Activated T-cell treated with anti-CD3 and anti-CD28 coated beads, Interleukin-2, amount 50 U/mL, for 72 hours (primary cell): Measurements from ENCODE around the gene TRAPPC3L. TPM values are rescaled to one million over a fixed set of nuclear protein-coding genes. Genes with fewer than 3 reads are reported as not detected.
"Not testable (repeated sequence)": the region's sequence is repeated elsewhere in the genome, so short reads cannot be mapped to it uniquely, and the experiment has no call there.

ENCODE experiments used
- ATAC-seq, 2 donors: fragments of 150-1000 bp; cut with Tn5 transposase; replicated peaks in 1 of 2; 2 replicates each; pipeline ENCODE4 v1.10.0; 2021; ENCODE audit warnings: moderate library complexity in 2 of 2, mild to moderate bottlenecking in 1 of 2
- DNase-seq, 2 donors: peaks; one replicate each; pipeline ENCODE4 v3.0.0; 2021 to 2022; ENCODE audit warnings: mixed read lengths in 1 of 2
- H3K27ac Mint-ChIP-seq: one replicate; pipeline ENCODE4 v1.8.0; 2022; ENCODE audit warnings: mild to moderate bottlenecking, moderate library complexity, mixed read lengths
- H3K27me3 Mint-ChIP-seq: one replicate; pipeline ENCODE4 v1.8.0; 2022; ENCODE audit warnings: low read depth, mixed read lengths
- H3K36me3 Mint-ChIP-seq, 2 donors: one replicate each; pipeline ENCODE4 v1.8.0; 2022; ENCODE audit warnings: mixed read lengths in 2 of 2, mild to moderate bottlenecking in 1 of 2; ENCODE audit not compliant: insufficient read depth in 2 of 2
- H3K4me1 Mint-ChIP-seq: one replicate; pipeline ENCODE4 v1.8.0; 2022; ENCODE audit warnings: low read depth, mixed read lengths
- H3K4me3 Mint-ChIP-seq, 2 donors: one replicate each; pipeline ENCODE4 v1.8.0; 2022; ENCODE audit warnings: mild to moderate bottlenecking in 2 of 2, mixed read lengths in 2 of 2, moderate library complexity in 2 of 2
- H3K9me3 Mint-ChIP-seq, 2 donors: one replicate each; pipeline ENCODE4 v1.8.0; 2022; ENCODE audit warnings: mixed read lengths in 2 of 2
- total RNA-seq, 2 donors: library from RNA; stranded (reverse); gene quantifications; one replicate each; pipeline ENCODE4 v1.2.3, GENCODE V29; 2022

The TRAPPC3L gene
- total RNA-seq, 2 donors from 2014 or later, result not detected

- Mint-ChIP-seq H3K27me3 (peaks cover 10% of the 10 kb centered on the region), H3K9me3 (peaks cover 0 to 1% of the 10 kb centered on the region in 2 donors), H3K4me3 (no peak overlapping the region), H3K27ac (no peak overlapping the region), H3K36me3 (no peaks in the 10 kb centered on the region), H3K4me1 (no peaks in the 10 kb centered on the region)
- ATAC-seq, result no peak
- no peak for DNase-seq
These were observed 26.7 kb downstream of the TRAPPC3L start for GRCh38 chr6:116518621-116519368.

DNA sequence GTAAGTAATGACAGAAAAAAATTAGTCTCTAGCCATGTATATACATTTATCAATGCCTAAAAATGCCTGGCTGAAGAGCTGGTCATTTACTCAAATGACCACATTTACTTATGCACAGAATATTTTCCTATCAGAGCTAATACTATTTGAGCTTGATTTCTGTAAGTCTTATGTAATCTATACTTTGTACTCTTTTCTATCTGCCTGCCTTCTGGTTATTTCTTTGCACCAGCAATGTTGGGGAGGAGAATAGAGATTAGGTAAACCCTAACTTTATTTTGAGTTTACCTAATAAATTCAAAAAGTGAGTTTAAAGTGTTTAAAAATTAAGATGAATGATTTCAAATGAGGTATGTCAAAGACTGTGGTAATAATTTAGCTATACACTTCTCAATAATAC lies 30.3 kb downstream of the TRAPPC3L start:
- Mint-ChIP-seq H3K36me3 (no peaks in the 10 kb centered on the region), H3K4me3 (no peak overlapping the region), H3K4me1 (no peaks in the 10 kb centered on the region), H3K27ac (no peak overlapping the region), H3K9me3 (no peaks in the 10 kb centered on the region), H3K27me3 (peaks cover 10% of the 10 kb centered on the region)
- no peak for DNase-seq
- ATAC-seq, result no peak

DNA sequence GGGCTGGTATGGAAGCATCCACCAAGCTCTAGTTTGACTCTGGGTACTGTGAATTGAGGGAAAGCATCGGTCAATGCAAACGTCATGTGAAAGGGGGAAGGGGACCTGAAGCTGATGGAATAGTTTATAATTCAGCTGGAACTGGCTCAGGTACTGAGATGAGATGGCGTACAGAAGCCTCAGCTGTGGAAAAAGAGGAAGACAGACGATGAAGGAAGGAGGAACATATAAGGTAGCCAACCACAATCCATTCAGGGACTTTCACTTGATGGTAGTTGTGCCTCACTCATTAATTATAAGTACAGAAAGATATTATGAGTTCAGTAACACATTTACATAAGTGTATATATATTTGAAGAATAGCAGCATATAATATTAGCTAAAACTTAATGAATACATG lies 31.4 kb downstream of the TRAPPC3L start:
- Mint-ChIP-seq H3K36me3 (no peaks in the 10 kb centered on the region), H3K27ac (no peak overlapping the region), H3K4me3 (no peak overlapping the region), H3K9me3 (no peaks in the 10 kb centered on the region), H3K4me1 (no peaks in the 10 kb centered on the region), H3K27me3 (peaks cover 10% of the 10 kb centered on the region)
- no peak for DNase-seq
- ATAC-seq, result no peak

- H3K36me3 Mint-ChIP-seq, result no peaks in the 10 kb centered on the region
- H3K4me1 Mint-ChIP-seq, result no peaks in the 10 kb centered on the region
- H3K4me3 Mint-ChIP-seq, result no peak overlapping the region
- no peak for ATAC-seq
- H3K9me3 Mint-ChIP-seq, result no peaks in the 10 kb centered on the region
- no peak overlapping the region for H3K27ac Mint-ChIP-seq
- no peak for DNase-seq
- H3K27me3 Mint-ChIP-seq, result peaks cover 5% of the 10 kb centered on the region
These were observed 32.1 kb downstream of the TRAPPC3L start for GRCh38 chr6:116513224-116513875.

- no peak for DNase-seq
- Mint-ChIP-seq H3K4me3 (no peak overlapping the region), H3K4me1 (no peaks in the 10 kb centered on the region), H3K27me3 (no peaks in the 10 kb centered on the region), H3K9me3 (no peaks in the 10 kb centered on the region), H3K27ac (no peak overlapping the region), H3K36me3 (no peaks in the 10 kb centered on the region)
- no peak for ATAC-seq
These were observed 32.8 kb downstream of the TRAPPC3L start for GRCh38 chr6:116512734-116513133.

DNA sequence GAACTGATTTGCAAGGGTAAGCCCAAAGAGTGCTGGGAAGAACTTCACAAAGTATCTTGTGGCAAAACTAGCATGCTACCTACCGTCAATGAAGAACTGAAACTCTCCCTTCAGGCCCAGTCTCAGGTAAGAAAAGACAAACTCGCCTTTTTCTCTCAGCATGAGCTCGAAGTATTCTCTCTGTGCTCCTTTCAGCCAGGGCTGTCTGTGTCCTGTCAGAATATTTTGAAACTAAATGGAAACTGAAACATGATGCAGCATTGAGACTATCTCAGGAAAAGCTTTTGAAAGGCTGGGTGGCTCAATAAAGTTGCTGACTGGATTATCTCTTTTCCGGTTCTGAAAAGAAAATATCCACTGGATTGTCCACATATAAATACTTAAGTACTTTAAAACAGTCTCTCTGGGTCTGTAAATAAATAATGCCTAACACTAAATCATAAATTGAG lies 33.3 kb downstream of the TRAPPC3L start:
- H3K4me3 Mint-ChIP-seq, result no peak overlapping the region
- H3K9me3 Mint-ChIP-seq, result no peaks in the 10 kb centered on the region
- no peaks in the 10 kb centered on the region for H3K36me3 Mint-ChIP-seq
- H3K27me3 Mint-ChIP-seq, result no peaks in the 10 kb centered on the region
- ATAC-seq (no peak), DNase-seq (no peak)
- H3K4me1 Mint-ChIP-seq, result no peaks in the 10 kb centered on the region
- H3K27ac Mint-ChIP-seq, result no peak overlapping the region

- Mint-ChIP-seq H3K4me1 (no peaks in the 10 kb centered on the region), H3K27ac (no peak within 1 kb of the TSS)
These were observed 33.9 kb downstream of the TRAPPC3L start, which contains the start of gene CALHM5 for GRCh38 chr6:116511424-116512110. CALHM5 (plus strand) TSS chr6:116511639; CDS start chr6:116511697, 58 bp downstream.

DNA sequence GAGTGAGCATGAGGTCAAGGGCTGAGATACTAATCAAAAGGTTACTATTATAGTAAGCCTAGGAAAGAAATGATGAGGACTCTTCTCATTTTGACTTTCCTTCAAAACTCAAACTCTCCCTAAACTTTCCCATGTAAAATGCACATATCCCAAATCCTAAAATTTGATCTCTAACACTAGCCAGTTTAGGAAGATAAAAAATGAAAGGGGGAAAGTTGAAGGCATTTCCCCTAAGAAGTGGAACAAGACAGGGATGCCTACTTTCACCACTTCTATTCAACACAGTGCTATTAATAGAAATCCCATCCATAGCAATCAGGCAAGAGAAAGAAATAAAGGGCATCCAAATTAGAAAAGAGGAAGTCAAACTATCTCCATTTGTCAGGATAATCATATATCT lies 37.0 kb downstream of the TRAPPC3L start:
- no peak for ATAC-seq
- H3K4me3 Mint-ChIP-seq, result no peak overlapping the region
- H3K27me3 Mint-ChIP-seq, result peaks cover 13% of the 10 kb centered on the region
- H3K9me3 Mint-ChIP-seq, result peaks cover 6 to 9% of the 10 kb centered on the region in 2 donors
- H3K36me3 Mint-ChIP-seq, result peaks cover 4 to 11% of the 10 kb centered on the region in 2 donors
- H3K27ac Mint-ChIP-seq, result no peak overlapping the region
- no peaks in the 10 kb centered on the region for H3K4me1 Mint-ChIP-seq
- no peak for DNase-seq

More at GRCh38 chr6:116511424-116512110, 33.9 kb downstream of the TRAPPC3L start, which contains the start of gene CALHM5:
- H3K9me3 Mint-ChIP-seq, result peaks cover 0 to under 1% of the 10 kb centered on the region in 2 donors
- ATAC-seq (no peak), DNase-seq (no peak)
- no peaks in the 10 kb centered on the region for H3K27me3 Mint-ChIP-seq
- no peak within 1 kb of the TSS for H3K4me3 Mint-ChIP-seq
- H3K36me3 Mint-ChIP-seq, result no peaks in the 10 kb centered on the region

DNA sequence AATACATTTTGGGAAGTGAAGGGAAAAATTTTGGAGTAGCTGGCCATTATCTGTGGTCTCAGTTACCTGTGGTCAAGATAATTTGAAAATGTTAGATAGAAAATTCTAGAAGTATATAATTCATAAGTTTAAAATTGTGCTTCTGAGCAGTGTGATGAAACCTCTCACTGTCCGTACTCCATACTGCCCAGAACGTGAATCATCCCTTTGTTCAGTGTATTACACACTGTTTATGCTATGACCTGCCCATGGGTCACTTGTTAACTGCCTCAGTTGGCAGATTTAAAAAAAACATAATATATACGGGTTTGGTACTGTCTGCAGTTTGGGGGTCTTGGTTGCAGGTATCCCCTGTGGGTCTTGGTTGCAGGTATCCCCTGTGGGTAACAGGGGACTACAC lies 38.2 kb downstream of the TRAPPC3L start:
- peaks cover 4 to 12% of the 10 kb centered on the region in 2 donors for H3K36me3 Mint-ChIP-seq
- DNase-seq (no peak), ATAC-seq (no peak)
- H3K27ac Mint-ChIP-seq, result no peak overlapping the region
- no peaks in the 10 kb centered on the region for H3K4me1 Mint-ChIP-seq
- H3K27me3 Mint-ChIP-seq, result peaks cover 15% of the 10 kb centered on the region
- H3K4me3 Mint-ChIP-seq, result no peak overlapping the region
- H3K9me3 Mint-ChIP-seq, result peaks cover 10 to 12% of the 10 kb centered on the region in 2 donors

- DNase-seq (peak in 1 of 2 donors; percentile 21), ATAC-seq (no peak)
- peak overlapping the region in 1 of 2 donors; percentile 38 for H3K4me3 Mint-ChIP-seq
- peaks cover 9 to 14% of the 10 kb centered on the region in 2 donors for H3K9me3 Mint-ChIP-seq
- H3K27me3 Mint-ChIP-seq, result peaks cover 28% of the 10 kb centered on the region
- peaks cover 9 to 18% of the 10 kb centered on the region in 2 donors for H3K36me3 Mint-ChIP-seq
- H3K27ac Mint-ChIP-seq, result no peak overlapping the region
- H3K4me1 Mint-ChIP-seq, result peaks cover 5% of the 10 kb centered on the region
These were observed 44.5 kb downstream of the TRAPPC3L start for GRCh38 chr6:116500969-116501433.

DNA sequence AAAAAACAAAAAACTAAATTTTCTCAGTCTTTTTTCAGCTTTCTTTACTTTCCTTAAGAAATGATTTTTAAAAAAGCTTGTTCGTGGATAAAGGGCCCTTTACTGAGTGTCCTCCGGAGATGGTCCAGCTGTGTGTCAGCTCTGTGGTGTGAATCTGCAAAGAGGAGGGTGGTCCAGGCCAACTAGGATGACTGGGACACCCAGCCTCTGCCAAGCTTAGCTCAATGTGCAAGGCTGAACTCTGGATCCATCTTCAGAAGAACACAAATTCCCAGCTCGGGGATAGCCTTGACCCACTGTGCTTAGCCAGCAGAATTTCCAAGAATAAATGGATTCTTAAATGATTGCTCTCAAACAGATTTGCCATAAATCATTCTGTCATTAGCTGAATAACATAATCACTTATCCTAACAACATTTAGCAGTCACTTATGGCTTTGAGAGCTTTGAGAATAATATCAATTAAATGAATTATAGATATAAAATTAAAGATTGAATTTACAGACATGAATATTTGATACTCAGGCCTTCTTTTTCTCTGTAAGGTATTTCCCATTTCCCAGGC lies 48.3 kb downstream of the TRAPPC3L start:
- peaks cover 5% of the 10 kb centered on the region for H3K4me1 Mint-ChIP-seq
- peaks cover 11% of the 10 kb centered on the region for H3K27me3 Mint-ChIP-seq
- H3K36me3 Mint-ChIP-seq, result peaks cover 4 to 6% of the 10 kb centered on the region in 2 donors
- H3K27ac Mint-ChIP-seq, result no peak overlapping the region
- no peak overlapping the region for H3K4me3 Mint-ChIP-seq
- no peak for ATAC-seq
- no peak for DNase-seq
- H3K9me3 Mint-ChIP-seq, result peaks cover 0 to 6% of the 10 kb centered on the region in 2 donors

- not testable (repeated sequence) for H3K27ac Mint-ChIP-seq, H3K4me1 Mint-ChIP-seq, H3K9me3 Mint-ChIP-seq, DNase-seq, H3K4me3 Mint-ChIP-seq, H3K27me3 Mint-ChIP-seq, H3K36me3 Mint-ChIP-seq, ATAC-seq
These were observed 50.3 kb downstream of the TRAPPC3L start for GRCh38 chr6:116495161-116495560.
